PC-9 (cell line): Measurements from ENCODE around the gene PRKACB. TPM values are rescaled to one million over a fixed set of nuclear protein-coding genes. Genes with fewer than 3 reads are reported as not detected.
"Not testable (repeated sequence)": the region's sequence is repeated elsewhere in the genome, so short reads cannot be mapped to it uniquely, and the experiment has no call there.

Source experiments
- BruUV-seq: library from RNA; stranded (reverse); fragments of 400-500 nt; replicated peaks from 2 replicates; lab custom pipeline; 2021; lab: Mats Ljungman, UMichigan
- CTCF ChIA-PET: fragments of 300-600 bp; sonication (Branson Sonifier 250); formaldehyde crosslinking; loops from one replicate; lab custom pipeline; 2022; ENCODE audit warnings: antibody characterized with exemption; lab: Charles Lee
- POLR2A ChIA-PET: fragments of 300-600 bp; sonication (Branson Sonifier 250); formaldehyde crosslinking; loops from one replicate; lab custom pipeline; 2022; ENCODE audit warnings: antibody characterized with exemption; ENCODE audit not compliant: unreplicated experiment; lab: Charles Lee
- DNase-seq, 2 experiments: peaks; one replicate each; pipeline versions ENCODE4 v3.0.0 to v3.0.0-alpha.2; 2015 to 2022; ENCODE audit warnings: mixed read lengths in 1 of 2
- H2AFZ ChIP-seq: fragments of 200-600 bp; sonication (generic); 2 replicates; pipeline ENCODE4 v1.8.1; 2017; ENCODE audit warnings: antibody characterized with exemption
- H3F3A ChIP-seq: fragments of 200-600 bp; sonication (generic); 2 replicates; pipeline ENCODE4 v1.8.1; 2017; ENCODE audit warnings: antibody characterized with exemption, mild to moderate bottlenecking, low read depth; ENCODE audit not compliant: insufficient read depth
- H3K27ac ChIP-seq: fragments of 200-600 bp; sonication (generic); 2 replicates; pipeline ENCODE4 v1.6.1; 2016; ENCODE audit warnings: mixed run types
- H3K27me3 ChIP-seq: fragments of 200-600 bp; sonication (generic); 2 replicates; pipeline ENCODE4 v1.6.1; 2016; ENCODE audit warnings: low read depth, mixed run types; ENCODE audit not compliant: insufficient read depth
- H3K36me3 ChIP-seq: fragments of 200-600 bp; sonication (generic); 2 replicates; pipeline ENCODE4 v1.6.1; 2016; ENCODE audit warnings: low read depth, mixed run types
- H3K4me1 ChIP-seq: fragments of 200-600 bp; sonication (generic); replicated peaks from 2 replicates; pipeline ENCODE4 v1.6.1; 2016; ENCODE audit warnings: mixed run types; ENCODE audit not compliant: insufficient read depth
- H3K4me2 ChIP-seq: fragments of 200-600 bp; sonication (generic); 2 replicates; pipeline ENCODE4 v1.6.1; 2017; ENCODE audit warnings: mixed run types
- H3K4me3 ChIP-seq: fragments of 200-600 bp; sonication (generic); 2 replicates; pipeline ENCODE4 v1.6.1; 2016; ENCODE audit warnings: mixed run types
- H3K79me2 ChIP-seq: fragments of 200-600 bp; sonication (generic); 2 replicates; pipeline ENCODE4 v1.6.1; 2017; ENCODE audit warnings: low read depth, mixed run types
- H3K9me2 ChIP-seq: fragments of 200-600 bp; sonication (generic); 2 replicates; pipeline ENCODE4 v1.8.1; 2017; ENCODE audit warnings: mild to moderate bottlenecking; ENCODE audit not compliant: insufficient read depth
- H3K9me3 ChIP-seq: fragments of 200-600 bp; sonication (generic); 2 replicates; pipeline ENCODE4 v1.8.1; 2016; ENCODE audit warnings: low read depth; ENCODE audit not compliant: insufficient read depth
- H4K20me1 ChIP-seq: fragments of 200-600 bp; sonication (generic); 2 replicates; pipeline ENCODE4 v1.8.1; 2017; ENCODE audit not compliant: insufficient read depth
- EZH2 ChIP-seq: fragments of 200-600 bp; sonication (generic); IDR thresholded peaks from 2 replicates; pipeline ENCODE4 v1.8.0; 2017; ENCODE audit warnings: antibody characterized with exemption, low read depth
- intact Hi-C: fragments of 100-400 bp; cut with micrococcal nuclease; formaldehyde crosslinking; loops from one replicate; pipeline ENCODE4 v1.10.0; 2022; ENCODE audit not compliant: unreplicated experiment
- total RNA-seq: library from RNA; stranded (reverse); gene quantifications from 2 replicates; pipeline ENCODE4 v1.2.3, GENCODE V29; 2021
- TF ChIP-seq, protein P1 (sequence below): fragments of 200-600 bp; sonication (generic); conservative IDR thresholded peaks from 2 replicates; pipeline ENCODE4 v1.6.1; 2017; ENCODE audit warnings: mixed run types, antibody characterized with exemption, mild to moderate bottlenecking, moderate library complexity

Gene PRKACB
- total RNA-seq, 1 experiment from 2014 or later = 16.7 TPM

GRCh38 chr1:84225646-84226045 is 81.6 kb downstream of the PRKACB start:
- TF ChIP-seq, protein P1, sequence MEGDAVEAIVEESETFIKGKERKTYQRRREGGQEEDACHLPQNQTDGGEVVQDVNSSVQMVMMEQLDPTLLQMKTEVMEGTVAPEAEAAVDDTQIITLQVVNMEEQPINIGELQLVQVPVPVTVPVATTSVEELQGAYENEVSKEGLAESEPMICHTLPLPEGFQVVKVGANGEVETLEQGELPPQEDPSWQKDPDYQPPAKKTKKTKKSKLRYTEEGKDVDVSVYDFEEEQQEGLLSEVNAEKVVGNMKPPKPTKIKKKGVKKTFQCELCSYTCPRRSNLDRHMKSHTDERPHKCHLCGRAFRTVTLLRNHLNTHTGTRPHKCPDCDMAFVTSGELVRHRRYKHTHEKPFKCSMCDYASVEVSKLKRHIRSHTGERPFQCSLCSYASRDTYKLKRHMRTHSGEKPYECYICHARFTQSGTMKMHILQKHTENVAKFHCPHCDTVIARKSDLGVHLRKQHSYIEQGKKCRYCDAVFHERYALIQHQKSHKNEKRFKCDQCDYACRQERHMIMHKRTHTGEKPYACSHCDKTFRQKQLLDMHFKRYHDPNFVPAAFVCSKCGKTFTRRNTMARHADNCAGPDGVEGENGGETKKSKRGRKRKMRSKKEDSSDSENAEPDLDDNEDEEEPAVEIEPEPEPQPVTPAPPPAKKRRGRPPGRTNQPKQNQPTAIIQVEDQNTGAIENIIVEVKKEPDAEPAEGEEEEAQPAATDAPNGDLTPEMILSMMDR = no peak
- TF ChIP-seq EZH2 = no peak
- Histone ChIP-seq H3K27ac (no peak overlapping the region), H3K79me2 (no peaks in the 10 kb centered on the region), H2AFZ (no peak overlapping the region), H3F3A (no peaks in the 10 kb centered on the region), H3K27me3 (no peaks in the 10 kb centered on the region), H3K36me3 (no peaks in the 10 kb centered on the region), H3K9me3 (no peaks in the 10 kb centered on the region; the same call in 1 of the 2 replicates), H3K9me2 (no peaks in the 10 kb centered on the region), H3K4me1 (no peaks in the 10 kb centered on the region), H3K4me3 (no peak overlapping the region), H4K20me1 (no peaks in the 10 kb centered on the region), H3K4me2 (no peak overlapping the region)
- intact Hi-C loops = no loop called here
- ChIA-PET POLR2A (no interaction called here), CTCF (no interaction called here)
- no TSS peak for BruUV-seq
- DNase-seq = no peak

DNA sequence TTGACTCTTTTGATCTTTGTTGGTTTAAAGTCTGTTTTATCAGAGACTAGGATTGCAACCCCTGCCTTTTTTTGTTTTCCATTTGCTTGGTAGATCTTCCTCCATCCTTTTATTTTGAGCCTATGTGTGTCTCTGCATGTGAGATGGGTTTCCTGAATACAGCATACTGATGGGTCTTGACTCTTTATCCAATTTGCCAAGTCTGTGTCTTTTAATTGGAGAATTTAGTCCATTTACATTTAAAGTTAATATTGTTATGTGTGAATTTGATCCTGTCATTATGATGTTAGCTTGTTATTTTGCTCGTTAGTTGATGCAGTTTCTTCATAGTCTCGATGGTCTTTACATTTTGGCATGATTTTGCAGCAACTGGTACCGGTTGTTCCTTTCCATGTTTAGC is 88.6 kb downstream of the PRKACB start:
- H3K79me2 ChIP-seq, H3K36me3 ChIP-seq, H3K4me2 ChIP-seq, H3K4me1 ChIP-seq, DNase-seq, intact Hi-C loops, H3K9me3 ChIP-seq, H2AFZ ChIP-seq, H3K27me3 ChIP-seq, H4K20me1 ChIP-seq, H3K9me2 ChIP-seq, H3F3A ChIP-seq, BruUV-seq, CTCF ChIA-PET, POLR2A ChIA-PET, H3K4me3 ChIP-seq, H3K27ac ChIP-seq: not testable (repeated sequence)

DNA sequence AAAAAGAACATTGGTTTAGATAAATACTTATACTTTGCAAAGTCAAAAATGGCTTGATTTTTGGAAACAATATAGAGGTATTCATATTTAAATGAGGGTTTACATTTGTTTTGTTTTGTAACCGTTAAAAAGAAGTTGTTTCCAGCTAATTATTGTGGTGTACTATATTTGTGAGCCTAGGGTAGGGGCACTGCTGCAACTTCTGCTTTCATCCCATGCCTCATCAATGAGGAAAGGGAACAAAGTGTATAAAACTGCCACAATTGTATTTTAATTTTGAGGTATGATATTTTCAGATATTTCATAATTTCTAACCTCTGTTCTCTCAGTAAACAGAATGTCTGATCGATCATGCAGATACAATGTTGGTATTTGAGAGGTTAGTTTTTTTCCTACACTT is 92.2 kb downstream of the PRKACB start:
- H3K79me2 ChIP-seq = no peaks in the 10 kb centered on the region
- DNase-seq = no peak
- H3K9me2 ChIP-seq = 0 out of 2 replicates have a peak, but pooled peaks cover 3% of the 10 kb centered on the region
- TF ChIP-seq, protein P1 = no peak
- TF ChIP-seq EZH2 = no peak
- CTCF ChIA-PET = no interaction called here
- no peaks in the 10 kb centered on the region for H3K9me3 ChIP-seq
- H2AFZ ChIP-seq = no peak overlapping the region
- no peak overlapping the region for H3K4me2 ChIP-seq
- no peak overlapping the region for H3K4me3 ChIP-seq
- H3K27me3 ChIP-seq = no peaks in the 10 kb centered on the region
- no peaks in the 10 kb centered on the region for H3F3A ChIP-seq
- POLR2A ChIA-PET = interaction anchor here (0.6 kb wide), 1 partner anchor 436 kb away, joined by 3 read pairs; no protein-coding TSS in a partner anchor
- H3K27ac ChIP-seq = no peak overlapping the region
- no peaks in the 10 kb centered on the region for H3K36me3 ChIP-seq
- no peaks in the 10 kb centered on the region for H4K20me1 ChIP-seq
- no TSS peak for BruUV-seq
- no peaks in the 10 kb centered on the region for H3K4me1 ChIP-seq
- intact Hi-C loops = no loop called here

DNA sequence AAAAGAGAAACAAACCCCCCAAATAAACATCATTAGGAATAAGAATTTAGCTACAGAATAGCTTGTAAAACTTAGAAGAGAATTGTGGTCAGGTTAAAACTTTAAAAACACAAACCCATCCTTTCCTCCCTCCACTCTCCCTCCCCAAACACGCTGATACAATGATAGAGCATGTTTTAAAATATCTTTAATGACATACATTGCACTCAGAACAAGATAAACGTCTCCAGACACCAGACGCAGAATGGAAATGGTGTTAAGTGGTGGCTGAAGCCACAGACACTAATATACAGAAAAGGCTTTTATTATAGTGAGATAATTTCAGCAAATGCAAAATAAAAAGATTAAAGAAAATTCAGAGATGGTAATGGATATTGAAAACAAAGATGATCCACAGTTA is 98.6 kb downstream of the PRKACB start:
- no peak for DNase-seq
- H3K27me3 ChIP-seq = no peaks in the 10 kb centered on the region
- no peak overlapping the region for H3K27ac ChIP-seq
- CTCF ChIA-PET = no interaction called here
- POLR2A ChIA-PET = no interaction called here
- H4K20me1 ChIP-seq = no peaks in the 10 kb centered on the region
- H3K4me2 ChIP-seq = no peak overlapping the region
- intact Hi-C loops = loop anchor here (10.0 kb wide), 2 partner anchors 52 to 68 kb away; no protein-coding TSS in a partner anchor
- H3K9me3 ChIP-seq = no peaks in the 10 kb centered on the region; the same call in 1 of the 2 replicates
- TF ChIP-seq EZH2 = no peak
- TF ChIP-seq, protein P1 = no peak
- H3K4me1 ChIP-seq = peaks cover 16% of the 10 kb centered on the region
- no peaks in the 10 kb centered on the region for H3K79me2 ChIP-seq
- H3K36me3 ChIP-seq = no peaks in the 10 kb centered on the region
- no TSS peak for BruUV-seq
- no peaks in the 10 kb centered on the region for H3K9me2 ChIP-seq
- no peak overlapping the region for H3K4me3 ChIP-seq
- peaks cover 12% of the 10 kb centered on the region for H3F3A ChIP-seq
- no peak overlapping the region for H2AFZ ChIP-seq
